ENCODE measurements around the gene MED26. TPM values are rescaled to one million over a fixed set of nuclear protein-coding genes. Genes with fewer than 3 reads are reported as not detected.

The MED26 gene
- total and polyA plus RNA-seq, 2 of the 13 experiments (the other 11 are each of a cell fraction or from before 2014, with no cell fraction given): 3.5 to 3.8 TPM

- TF ChIP-seq EEA1 (CRISPR knock-in tag; IDR thresholded peaks at IDR 0.05; ENCODE audit: borderline replicate concordance) (no peak), HNRNPH1 (optimal IDR thresholded peaks at IDR 0.05; ENCODE audit: low read depth, low read length) (no peak), ZNF782 (CRISPR knock-in tag; IDR thresholded peaks at IDR 0.05; ENCODE audit: borderline replicate concordance) (no peak), HMG20A (CRISPR knock-in tag; IDR thresholded peaks at IDR 0.05; ENCODE audit: borderline replicate concordance) (no peak), POLR2A (IDR thresholded peaks at IDR 0.05; ENCODE audit: insufficient read depth in 1 of 2, low read depth in 2 of 2, low read length in 2 of 2) (peak; percentile 83 to 95), STAT6 (CRISPR knock-in tag; IDR thresholded peaks at IDR 0.05; ENCODE audit: borderline replicate concordance) (peak; percentile 67; the same call in 1 of the 2 replicates), TBP (CRISPR knock-in tag; IDR thresholded peaks at IDR 0.05) (no peak), ZZZ3 (CRISPR knock-in tag; IDR thresholded peaks at IDR 0.05; ENCODE audit: borderline replicate concordance) (peak; percentile 13; the same call in 1 of the 2 replicates), LRRFIP1 (CRISPR knock-in tag; conservative IDR thresholded peaks at IDR 0.05) (no peak), ZNF790 (CRISPR knock-in tag; IDR thresholded peaks at IDR 0.05; ENCODE audit: borderline replicate concordance) (0 out of 2 replicates have a peak, but pooled peaks have one; percentile 40), ZNF260 (CRISPR knock-in tag; IDR thresholded peaks at IDR 0.05; ENCODE audit: borderline replicate concordance, low read depth) (no peak), REST (IDR thresholded peaks at IDR 0.05; ENCODE audit: borderline replicate concordance in 1 of 2, low read depth in 1 of 2, low read length in 2 of 2) (no peak), CERS6 (CRISPR knock-in tag; IDR thresholded peaks at IDR 0.05) (no peak), SUZ12 (IDR thresholded peaks at IDR 0.05; ENCODE audit: low read depth, low read length) (no peak)
Measured at GRCh38 chr19:16659832-16660708, 32.1 kb upstream of the MED26 start, which contains the start of gene SMIM7 (continued).
